Mesodermal cell (in vitro differentiated cells): Measurements from ENCODE around the gene WSB1.

Experiments
- H3K27ac ChIP-seq: 2 replicates; pipeline ENCODE4 v1.7.0; 2013; ENCODE audit warnings: mild to moderate bottlenecking, low read depth, low read length, moderate library complexity; ENCODE audit not compliant: severe bottlenecking
- H3K36me3 ChIP-seq: 2 replicates; pipeline ENCODE4 v1.7.1; 2013; ENCODE audit warnings: mild to moderate bottlenecking, low read length, moderate library complexity; ENCODE audit not compliant: control insufficient read depth, insufficient read depth
- H3K4me1 ChIP-seq: one replicate; pipeline ENCODE4 v1.7.1; 2013; ENCODE audit warnings: mild to moderate bottlenecking, low read length; ENCODE audit not compliant: insufficient read depth, control insufficient read depth, poor library complexity, severe bottlenecking
- H3K4me3 ChIP-seq: 2 replicates; pipeline ENCODE4 v1.7.0; 2013; ENCODE audit warnings: low read length, control low read depth, mild to moderate bottlenecking; ENCODE audit not compliant: insufficient read depth, poor library complexity, severe bottlenecking; ENCODE audit errors: extremely low read depth
- H3K9me3 ChIP-seq: 2 replicates; pipeline ENCODE4 v1.7.1; 2013; ENCODE audit warnings: mild to moderate bottlenecking, low read length, moderate library complexity; ENCODE audit not compliant: control insufficient read depth
- WGBS, 2 experiments: methylation state at CpG; one replicate each; pipeline ENCODE4 v1.1.5; 2013; ENCODE audit warnings: missing lambda C conversion rate in 2 of 2; ENCODE audit not compliant: insufficient coverage in 2 of 2; 5-methylcytosine and 5-hydroxymethylcytosine counted together

Gene WSB1

GRCh38 chr17:27294689-27295630, 1.0 kb downstream of the WSB1 start:
- Histone ChIP-seq H3K27ac (peak overlapping the region; percentile 98), H3K9me3 (no peaks in the 10 kb centered on the region)
- 1 to 3% methylated on average over 12 to 16 of the region's 21 CpGs for WGBS, 2 experiments

GRCh38 chr17:27295945-27296344, 2.0 kb downstream of the WSB1 start:
- WGBS, 2 experiments = 83% methylated on average over 5 of the region's 10 CpGs; no CpG with 5 or more reads in 1 of the 2 experiments
- H3K4me3 ChIP-seq = peak overlapping the region; percentile 88

More at GRCh38 chr17:27294689-27295630, 1.0 kb downstream of the WSB1 start:
- Histone ChIP-seq H3K4me1 (peaks cover 11% of the 10 kb centered on the region), H3K4me3 (peak overlapping the region; percentile 88), H3K36me3 (peaks cover 18% of the 10 kb centered on the region)

GRCh38 chr17:27296428-27296979, 2.6 kb downstream of the WSB1 start:
- peak overlapping the region; percentile 88 for H3K4me3 ChIP-seq
- H3K36me3 ChIP-seq = peaks cover 25% of the 10 kb centered on the region
- H3K9me3 ChIP-seq = no peaks in the 10 kb centered on the region
- WGBS, 2 experiments = no CpG with 5 or more reads among the region's 2 CpGs
- no peak overlapping the region for H3K27ac ChIP-seq
- H3K4me1 ChIP-seq = peaks cover 11% of the 10 kb centered on the region

More at GRCh38 chr17:27295945-27296344, 2.0 kb downstream of the WSB1 start:
- no peak overlapping the region for H3K27ac ChIP-seq
- no peaks in the 10 kb centered on the region for H3K9me3 ChIP-seq
- peaks cover 22% of the 10 kb centered on the region for H3K36me3 ChIP-seq
- peaks cover 11% of the 10 kb centered on the region for H3K4me1 ChIP-seq

GRCh38 chr17:27299384-27300049, 5.6 kb downstream of the WSB1 start:
- Histone ChIP-seq H3K9me3 (no peaks in the 10 kb centered on the region), H3K4me1 (peaks cover 11% of the 10 kb centered on the region), H3K4me3 (no peak overlapping the region), H3K27ac (no peak overlapping the region), H3K36me3 (peaks cover 46% of the 10 kb centered on the region)
- 94 to 96% methylated on average over 3 to 4 of the region's 5 CpGs for WGBS, 2 experiments

GRCh38 chr17:27303734-27304133, 9.8 kb downstream of the WSB1 start:
- Histone ChIP-seq H3K4me3 (no peak overlapping the region), H3K27ac (no peak overlapping the region), H3K9me3 (no peaks in the 10 kb centered on the region), H3K36me3 (peaks cover 65% of the 10 kb centered on the region), H3K4me1 (no peaks in the 10 kb centered on the region)
- WGBS, 2 experiments = 100% methylated on average over 1 of the region's 2 CpGs; no CpG with 5 or more reads in 1 of the 2 experiments

GRCh38 chr17:27306276-27306835, 12.4 kb downstream of the WSB1 start:
- Histone ChIP-seq H3K36me3 (peaks cover 75% of the 10 kb centered on the region), H3K27ac (no peak overlapping the region), H3K9me3 (no peaks in the 10 kb centered on the region), H3K4me3 (no peak overlapping the region), H3K4me1 (no peaks in the 10 kb centered on the region)
- WGBS, 2 experiments = 94 to 96% methylated on average over 4 to 6 of the region's 7 CpGs

GRCh38 chr17:27310565-27311110, 16.7 kb downstream of the WSB1 start:
- no peaks in the 10 kb centered on the region for H3K4me1 ChIP-seq
- H3K9me3 ChIP-seq = no peaks in the 10 kb centered on the region
- H3K36me3 ChIP-seq = peaks cover 85% of the 10 kb centered on the region
- WGBS, 2 experiments = 94 to 100% methylated on average over 2 to 3 of the region's 4 CpGs
- H3K27ac ChIP-seq = no peak overlapping the region
- H3K4me3 ChIP-seq = no peak overlapping the region

GRCh38 chr17:27313301-27313700, 19.4 kb downstream of the WSB1 start:
- no peaks in the 10 kb centered on the region for H3K4me1 ChIP-seq
- WGBS, 2 experiments = no CpG with 5 or more reads among the region's 1 CpG

GRCh38 chr17:27315322-27315721, 21.4 kb downstream of the WSB1 start:
- Histone ChIP-seq H3K4me3 (no peak overlapping the region), H3K27ac (no peak overlapping the region), H3K9me3 (no peaks in the 10 kb centered on the region), H3K36me3 (peaks cover 93% of the 10 kb centered on the region), H3K4me1 (no peaks in the 10 kb centered on the region)
- 99 to 100% methylated on average over 2 to 6 of the region's 6 CpGs for WGBS, 2 experiments

More at GRCh38 chr17:27313301-27313700, 19.4 kb downstream of the WSB1 start:
- no peak overlapping the region for H3K4me3 ChIP-seq
- no peak overlapping the region for H3K27ac ChIP-seq
- peaks cover 93% of the 10 kb centered on the region for H3K36me3 ChIP-seq
- no peaks in the 10 kb centered on the region for H3K9me3 ChIP-seq

- 83 to 96% methylated on average over 5 of the region's 7 CpGs for WGBS, 2 experiments
- Histone ChIP-seq H3K9me3 (no peaks in the 10 kb centered on the region), H3K4me1 (no peaks in the 10 kb centered on the region), H3K36me3 (peaks cover 87% of the 10 kb centered on the region), H3K4me3 (no peak overlapping the region), H3K27ac (no peak overlapping the region)
Measured at GRCh38 chr17:27315796-27316465, 22.0 kb downstream of the WSB1 start.
